Right forelimb (tissue), 1 donor: ENCODE results near the gene ATP12A.

ENCODE experiments used
- DNase-seq: peaks from one replicate; pipeline ENCODE4 v3.0.0-alpha.2; 2018

The ATP12A gene

GRCh38 chr13:24680258-24680920 lies at the start of gene ATP12A:
Gene ATP12A (plus strand): TSS chr13:24680408. CDS start chr13:24680744, 336 bp downstream.
- DNase-seq, result no peak

DNA sequence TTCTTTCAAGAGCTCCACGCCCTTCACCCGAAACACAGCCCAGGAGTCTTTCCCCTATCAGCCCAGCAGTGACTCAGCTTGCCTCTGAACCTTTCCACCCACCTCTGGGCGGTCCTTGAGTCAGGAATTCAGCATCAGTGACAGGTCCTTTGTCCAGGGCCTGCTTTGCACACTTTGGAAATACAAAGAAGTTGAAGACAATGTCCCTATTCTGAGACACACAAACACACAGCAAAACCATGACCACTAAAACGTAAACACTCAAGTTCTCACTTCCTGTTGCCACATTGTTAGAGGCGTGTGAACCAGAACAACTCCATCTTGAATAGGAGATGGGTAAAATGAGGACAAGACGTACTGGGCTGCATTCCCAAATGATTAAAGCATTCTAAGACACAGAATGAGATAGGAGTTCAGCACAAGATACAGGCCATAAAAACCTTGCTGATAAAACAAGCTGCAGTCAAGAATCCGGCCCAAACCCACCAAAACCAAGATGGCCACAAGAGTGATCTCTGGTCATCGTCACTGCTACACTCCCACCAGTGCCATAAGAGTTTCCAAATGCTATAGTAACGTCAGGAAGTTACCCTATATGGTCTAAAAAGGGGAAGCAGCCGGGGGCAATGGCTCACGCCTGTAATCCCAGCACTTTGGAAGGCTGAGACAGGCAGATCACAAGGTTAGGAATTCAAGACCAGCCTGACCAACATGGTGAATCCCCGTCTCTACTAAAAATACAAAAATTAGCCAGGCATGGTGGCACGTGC lies 49.2 kb upstream of the ATP12A start:
- no peak for DNase-seq

DNA sequence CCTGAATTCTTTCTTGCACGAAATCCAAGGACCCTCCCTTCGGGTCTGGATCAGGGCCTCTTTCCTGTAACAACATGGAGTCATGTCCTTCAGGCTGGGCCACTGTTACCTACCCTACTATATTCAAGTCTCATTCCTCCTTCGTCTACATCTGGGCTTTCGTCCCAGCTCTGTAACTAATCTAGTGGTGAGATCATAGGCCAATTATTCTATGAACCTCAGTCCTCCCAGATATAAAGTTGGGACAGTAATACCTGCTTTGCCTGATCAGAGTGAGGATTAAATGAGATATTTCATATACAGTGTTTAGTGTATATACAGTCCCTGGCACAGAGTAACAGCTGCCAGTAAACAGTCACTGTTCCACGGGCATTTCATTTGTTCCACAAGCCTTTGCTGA lies 48.3 kb upstream of the ATP12A start:
- no peak for DNase-seq

DNA sequence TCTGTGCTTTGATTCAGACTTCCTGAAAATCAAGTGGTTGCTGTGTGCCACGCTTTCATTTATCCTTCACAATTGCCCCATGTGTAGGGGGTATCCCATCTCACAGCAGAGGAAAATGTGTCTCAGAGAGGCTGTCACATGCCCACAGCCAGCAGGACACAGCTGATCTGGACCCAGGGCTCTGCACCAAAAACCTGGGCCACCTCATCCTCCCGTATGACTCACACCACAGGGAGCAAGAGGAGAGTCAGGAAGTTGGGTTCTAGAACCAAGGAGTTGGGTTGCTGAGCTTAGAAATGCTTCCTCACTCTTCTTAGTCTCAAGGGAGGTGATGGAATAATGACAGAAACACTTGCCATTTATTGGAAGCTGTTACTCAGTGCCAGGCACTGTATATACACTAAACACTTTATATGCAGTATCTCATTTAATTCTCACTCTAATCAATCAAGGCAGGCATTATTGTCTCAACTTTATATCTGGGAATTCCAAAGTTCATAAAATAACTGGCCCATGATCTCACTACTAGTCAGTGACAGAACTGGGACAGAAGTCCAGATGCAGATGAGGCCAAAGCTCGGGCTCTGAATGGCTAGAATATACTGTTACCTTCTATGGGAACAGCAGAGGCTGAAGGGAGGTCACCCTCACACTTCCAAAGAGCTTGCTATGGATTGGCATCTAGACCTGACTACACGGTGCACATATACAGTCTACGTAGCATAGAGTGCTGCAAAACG lies 47.7 kb upstream of the ATP12A start:
- no peak for DNase-seq

GRCh38 chr13:24636776-24637175 lies 43.4 kb upstream of the ATP12A start:
- DNase-seq, result no peak

DNA sequence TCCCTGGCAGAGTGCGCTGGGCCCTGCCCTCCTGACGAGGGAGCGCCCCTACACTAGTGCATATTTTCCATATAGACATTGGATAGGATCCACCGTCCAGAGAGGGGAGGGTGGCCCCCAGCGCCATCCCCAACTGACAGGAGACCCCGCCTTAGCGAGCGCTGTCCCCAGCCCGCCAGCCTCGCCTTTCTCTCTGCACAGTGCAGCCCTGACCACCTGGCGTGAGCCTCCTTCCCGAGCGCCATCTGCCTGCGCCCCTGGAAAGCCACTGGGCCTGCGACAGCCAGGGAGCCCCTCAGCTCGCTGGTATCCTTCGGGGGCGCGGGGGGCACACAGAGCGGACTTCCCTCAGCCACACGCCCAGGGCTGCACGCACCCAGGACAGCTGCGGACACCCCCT lies 42.1 kb upstream of the ATP12A start:
- DNase-seq, result no peak

GRCh38 chr13:24640752-24641151 lies 39.5 kb upstream of the ATP12A start:
- DNase-seq, result no peak

- DNase-seq, result no peak
These were observed 38.0 kb upstream of the ATP12A start for GRCh38 chr13:24642219-24642618.

DNA sequence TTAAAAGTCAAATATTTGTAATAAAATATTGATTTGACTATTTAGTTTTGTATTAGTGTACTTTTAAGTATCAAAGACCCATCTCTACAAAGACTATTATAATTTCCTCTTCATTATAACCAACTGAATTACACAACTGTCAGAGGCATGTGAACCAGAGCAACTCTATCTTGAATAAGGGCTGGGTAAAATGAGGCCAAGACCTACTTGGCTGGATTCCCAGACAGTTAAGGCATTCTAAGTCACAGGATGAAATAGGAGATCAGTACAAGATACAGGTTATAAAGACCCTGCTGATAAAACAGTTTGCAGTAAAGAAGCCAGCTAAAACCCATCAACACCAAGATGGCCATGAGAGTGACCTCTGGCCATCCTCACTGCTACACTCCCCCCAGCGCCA lies 36.2 kb upstream of the ATP12A start:
- no peak for DNase-seq

DNA sequence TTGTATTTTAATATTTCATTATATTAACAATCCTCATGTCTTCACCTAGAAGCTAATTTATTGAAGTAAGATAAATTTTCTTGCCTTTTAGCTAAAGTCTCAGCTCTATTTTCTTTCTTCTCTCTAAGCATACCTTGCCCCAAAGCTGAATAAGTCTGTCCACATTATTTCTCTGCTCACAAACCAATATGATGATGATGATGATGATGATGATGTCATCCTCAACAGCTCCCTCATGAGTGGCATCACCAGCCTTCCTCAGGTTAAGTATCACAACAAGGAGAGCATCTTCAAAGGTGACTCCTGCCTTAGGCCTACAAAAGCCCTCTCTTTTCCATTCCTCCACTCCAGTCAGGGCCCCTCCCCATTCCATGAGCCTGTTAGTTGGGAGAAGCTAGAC lies 31.9 kb upstream of the ATP12A start:
- no peak for DNase-seq

DNA sequence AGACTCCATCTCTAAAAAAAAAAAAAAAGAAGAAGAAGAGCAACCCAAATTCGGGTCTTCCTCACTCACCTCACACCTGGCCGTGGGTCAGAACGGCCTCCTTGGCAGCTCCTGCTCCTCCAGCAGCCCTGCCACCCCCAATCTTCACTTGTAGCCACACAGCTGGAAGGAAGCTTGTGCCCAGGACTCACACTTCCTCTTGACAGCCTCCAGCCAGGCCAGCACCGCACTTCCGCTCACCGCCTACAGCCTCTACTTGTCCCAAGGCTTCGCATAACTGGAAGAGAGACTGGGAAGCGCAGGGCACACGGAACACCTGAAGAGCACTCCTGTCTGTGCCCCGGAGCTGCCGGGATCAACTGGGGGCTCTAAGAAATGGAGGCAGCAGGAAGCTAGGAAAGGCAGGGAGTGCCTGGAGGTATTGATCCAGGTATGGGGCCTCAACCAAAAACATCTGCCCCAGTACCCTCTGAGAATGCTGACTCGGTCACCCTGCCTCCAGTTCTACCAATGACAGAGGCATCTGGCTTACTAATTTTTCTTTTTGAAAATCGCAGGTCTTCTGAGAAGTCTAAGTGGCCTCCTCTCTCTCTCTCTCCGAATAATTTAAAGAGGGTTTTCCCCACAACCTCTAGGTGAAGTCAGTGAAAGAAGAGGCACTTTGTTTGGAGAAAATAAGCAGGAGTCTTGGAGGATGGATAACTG lies 31.1 kb upstream of the ATP12A start:
- no peak for DNase-seq

- no peak for DNase-seq
These were observed 30.5 kb upstream of the ATP12A start for GRCh38 chr13:24649688-24650043.

- peak; percentile 60 for DNase-seq
These were observed 30.0 kb upstream of the ATP12A start for GRCh38 chr13:24650161-24650560.

DNA sequence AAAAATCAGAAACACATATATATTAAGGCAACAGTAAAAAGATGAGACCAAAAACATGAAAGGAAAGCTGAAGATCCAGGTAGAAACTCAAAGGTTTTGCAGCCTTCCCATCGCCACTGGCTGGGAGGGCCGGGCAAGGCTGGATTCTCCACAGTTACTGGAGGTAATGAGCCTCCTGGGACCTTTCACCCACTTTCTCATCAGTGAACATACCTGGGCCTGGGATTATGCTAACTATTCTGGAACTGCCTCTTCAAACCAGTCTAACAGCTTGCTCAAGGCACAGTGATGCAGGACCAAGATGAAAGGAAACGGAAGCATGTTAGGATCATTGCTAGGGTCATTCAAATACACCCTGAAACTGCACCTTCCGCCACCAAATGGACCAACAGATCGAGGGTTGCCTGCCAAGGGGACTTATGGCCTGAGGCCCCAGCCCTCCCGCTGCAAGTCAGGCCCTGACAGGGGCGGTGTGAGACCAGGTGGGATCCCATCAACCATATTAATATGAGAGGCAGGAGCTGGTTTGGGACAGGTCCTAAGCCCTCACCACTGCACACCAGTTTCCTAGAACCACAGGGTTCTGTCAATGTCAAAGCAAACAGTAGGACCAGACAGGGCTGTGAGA lies 28.4 kb upstream of the ATP12A start:
- DNase-seq, result no peak

GRCh38 chr13:24652359-24652758 lies 27.8 kb upstream of the ATP12A start:
- no peak for DNase-seq

DNA sequence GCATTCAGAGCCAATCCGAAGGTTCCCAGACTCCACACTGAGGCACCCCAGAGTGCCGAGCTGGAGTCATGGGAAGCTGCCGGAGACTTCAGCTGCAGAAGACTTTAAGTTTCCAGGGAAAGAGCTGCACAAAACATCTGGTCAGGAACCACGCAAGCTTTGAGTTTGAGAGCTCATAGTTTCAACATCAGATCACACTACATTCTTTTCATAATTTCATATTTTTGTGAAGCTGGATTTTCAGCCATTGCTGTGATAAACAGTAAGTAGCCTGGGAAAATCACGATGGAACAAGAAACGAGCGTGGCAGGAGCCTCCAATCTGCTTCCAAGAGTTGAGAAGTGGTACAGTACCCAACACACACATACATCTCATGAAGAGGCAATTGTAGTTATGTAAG lies 25.5 kb upstream of the ATP12A start:
- no peak for DNase-seq

DNA sequence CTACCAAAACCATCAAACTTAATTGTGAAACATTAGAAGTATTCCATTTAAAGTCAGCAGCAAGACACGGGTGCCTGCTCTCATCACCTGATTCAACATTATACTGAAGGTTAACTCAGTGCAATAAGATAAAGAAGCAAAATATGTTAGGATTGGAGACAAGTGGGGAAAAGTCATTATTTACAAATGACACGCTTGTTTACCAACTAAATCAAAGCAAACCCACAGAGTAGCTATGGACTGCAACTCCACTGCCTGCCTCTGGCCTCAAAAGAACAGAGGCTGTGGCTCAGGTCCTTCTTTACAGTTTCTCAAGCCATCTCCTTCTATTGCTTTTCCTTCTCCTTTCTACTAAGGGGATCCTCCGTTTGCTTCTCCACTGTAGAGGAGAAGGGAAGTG lies 21.0 kb upstream of the ATP12A start:
- no peak for DNase-seq

- DNase-seq, result no peak
These were observed 20.0 kb upstream of the ATP12A start for GRCh38 chr13:24660023-24660741.

DNA sequence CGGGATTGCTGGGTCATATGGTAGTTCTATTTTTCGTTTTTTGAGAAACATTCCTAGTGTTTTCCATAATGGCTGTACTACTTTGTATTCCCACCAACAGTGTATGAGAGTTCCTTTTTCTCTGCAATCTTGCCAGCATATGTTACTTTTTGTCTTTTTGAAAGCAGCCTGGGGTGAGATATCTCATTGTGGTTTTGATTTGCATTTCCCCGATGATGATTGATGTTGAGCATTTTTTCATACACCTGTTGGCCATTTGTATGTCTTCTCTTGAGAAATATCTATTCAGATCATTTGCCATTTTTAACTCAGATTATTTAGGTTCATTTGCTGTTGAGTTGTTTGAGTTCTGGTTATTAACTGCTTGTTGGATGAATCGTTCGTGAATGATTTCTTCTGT lies 18.5 kb upstream of the ATP12A start:
- DNase-seq, result no peak

- no peak for DNase-seq
These were observed 17.8 kb upstream of the ATP12A start for GRCh38 chr13:24662195-24663088.

DNA sequence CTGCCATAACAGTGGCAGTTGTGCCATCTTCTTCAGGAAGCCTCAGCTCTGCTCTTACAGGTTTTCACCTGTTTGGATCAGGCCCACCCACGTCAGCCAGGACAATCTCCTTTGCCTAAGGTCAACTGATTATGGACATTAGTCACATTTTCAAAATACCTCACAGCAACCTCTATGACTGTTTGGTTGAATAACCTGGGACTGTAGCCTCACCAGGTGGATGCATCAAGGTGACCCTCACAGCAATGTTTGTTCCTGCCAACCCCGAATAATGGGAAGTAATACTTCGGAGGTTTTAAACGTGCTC lies 17.2 kb upstream of the ATP12A start:
- no peak for DNase-seq
